Chondrocyte (in vitro differentiated cells): ENCODE measurements around the gene VRTN. TPM values are rescaled to one million over a fixed set of nuclear protein-coding genes. Genes with fewer than 3 reads are reported as not detected.

ENCODE experiments used
- DNase-seq: peaks from one replicate; pipeline ENCODE4 v3.0.0; 2021; ENCODE audit warnings: mixed read lengths, low spot score
- H3K27ac Mint-ChIP-seq: one replicate; pipeline ENCODE4 v1.8.0; 2021; ENCODE audit warnings: mild to moderate bottlenecking, moderate library complexity, mixed read lengths; ENCODE audit not compliant: unreplicated experiment
- H3K27me3 Mint-ChIP-seq: 2 replicates; pipeline ENCODE4 v1.8.0; 2021; ENCODE audit warnings: low read depth, mixed read lengths
- H3K36me3 Mint-ChIP-seq: 2 replicates; pipeline ENCODE4 v1.8.0; 2021; ENCODE audit warnings: low read depth, mixed read lengths
- H3K4me1 Mint-ChIP-seq: 2 replicates; pipeline ENCODE4 v1.8.0; 2021; ENCODE audit warnings: low read depth, mild to moderate bottlenecking, mixed read lengths
- H3K4me3 Mint-ChIP-seq: one replicate; pipeline ENCODE4 v1.8.0; 2021; ENCODE audit warnings: mild to moderate bottlenecking, moderate library complexity, mixed read lengths; ENCODE audit not compliant: unreplicated experiment
- H3K9me3 Mint-ChIP-seq: 2 replicates; pipeline ENCODE4 v1.8.0; 2021; ENCODE audit warnings: low read depth, mixed read lengths
- CTCF ChIP-seq: fragments of 200-600 bp; sonication (generic); IDR thresholded peaks from 2 replicates; pipeline ENCODE4 v1.5.0; 2021; ENCODE audit warnings: antibody characterized with exemption, mild to moderate bottlenecking, moderate library complexity
- total RNA-seq: library from RNA; stranded (reverse); gene quantifications from 3 replicates; pipeline ENCODE4 v1.2.1, GENCODE V29; 2021

Gene VRTN
- total RNA-seq, 1 donor from 2014 or later, result not detected

GRCh38 chr14:74403619-74404417 is 55.5 kb downstream of the VRTN start:
- Mint-ChIP-seq H3K27me3 (peaks cover 32% of the 10 kb centered on the region), H3K27ac (no peak overlapping the region)
- no peak for DNase-seq

GRCh38 chr14:74404435-74404834 is 56.2 kb downstream of the VRTN start:
- no peaks in the 10 kb centered on the region for H3K36me3 Mint-ChIP-seq
- H3K9me3 Mint-ChIP-seq, result no peaks in the 10 kb centered on the region
- peaks cover 13% of the 10 kb centered on the region for H3K4me1 Mint-ChIP-seq
- DNase-seq, result no peak
- H3K27ac Mint-ChIP-seq, result no peak overlapping the region
- H3K27me3 Mint-ChIP-seq, result peaks cover 26% of the 10 kb centered on the region
- no peak overlapping the region for H3K4me3 Mint-ChIP-seq
- TF ChIP-seq CTCF, result no peak

More at GRCh38 chr14:74403619-74404417, 55.5 kb downstream of the VRTN start:
- Mint-ChIP-seq H3K36me3 (no peaks in the 10 kb centered on the region), H3K9me3 (no peaks in the 10 kb centered on the region), H3K4me3 (no peak overlapping the region), H3K4me1 (peaks cover 13% of the 10 kb centered on the region)
- no peak for TF ChIP-seq CTCF

GRCh38 chr14:74405663-74406062 is 57.4 kb downstream of the VRTN start:
- no peak for TF ChIP-seq CTCF
- Mint-ChIP-seq H3K27me3 (peaks cover 24% of the 10 kb centered on the region), H3K27ac (no peak overlapping the region), H3K4me1 (peaks cover 11% of the 10 kb centered on the region), H3K36me3 (no peaks in the 10 kb centered on the region), H3K4me3 (no peak overlapping the region), H3K9me3 (no peaks in the 10 kb centered on the region)
- DNase-seq, result no peak

- peak; percentile 72 for DNase-seq
- no peaks in the 10 kb centered on the region for H3K36me3 Mint-ChIP-seq
- TF ChIP-seq CTCF, result no peak
- no peak overlapping the region for H3K4me3 Mint-ChIP-seq
- no peak overlapping the region for H3K27ac Mint-ChIP-seq
- H3K4me1 Mint-ChIP-seq, result peaks cover under 1% of the 10 kb centered on the region
- H3K27me3 Mint-ChIP-seq, result peaks cover 26% of the 10 kb centered on the region
- H3K9me3 Mint-ChIP-seq, result no peaks in the 10 kb centered on the region
Measured at GRCh38 chr14:74407021-74407800, 58.9 kb downstream of the VRTN start.

- Mint-ChIP-seq H3K36me3 (no peaks in the 10 kb centered on the region), H3K27ac (no peak overlapping the region), H3K4me3 (no peak overlapping the region), H3K27me3 (peaks cover 27% of the 10 kb centered on the region), H3K9me3 (no peaks in the 10 kb centered on the region), H3K4me1 (no peaks in the 10 kb centered on the region)
- no peak for DNase-seq
- TF ChIP-seq CTCF, result no peak
Measured at GRCh38 chr14:74407801-74408154, 59.5 kb downstream of the VRTN start.
